PFSK-1 (cell line): Measurements from ENCODE around the gene CD3E.

Source experiments
- POLR2AphosphoS5 ChIP-seq: IDR thresholded peaks from 2 replicates; pipeline ENCODE4 v1.6.1; 2012; ENCODE audit warnings: low read depth, mild to moderate bottlenecking, control low read depth, low read length, moderate library complexity
- REST ChIP-seq, 2 experiments: IDR thresholded peaks; 2 replicates each; pipeline versions ENCODE4 v1.6.1 to v1.8.0; 2011 to 2012; ENCODE audit warnings: low read depth in 2 of 2, low read length in 2 of 2, control low read depth in 1 of 2, inconsistent platforms in 1 of 2, mild to moderate bottlenecking in 1 of 2, moderate library complexity in 1 of 2; ENCODE audit not compliant: insufficient read depth in 1 of 2
- SIN3A ChIP-seq: IDR thresholded peaks from 2 replicates; pipeline ENCODE4 v1.6.1; 2012; ENCODE audit warnings: mild to moderate bottlenecking, low read length, moderate library complexity, borderline replicate concordance; ENCODE audit not compliant: insufficient read depth

DNA sequence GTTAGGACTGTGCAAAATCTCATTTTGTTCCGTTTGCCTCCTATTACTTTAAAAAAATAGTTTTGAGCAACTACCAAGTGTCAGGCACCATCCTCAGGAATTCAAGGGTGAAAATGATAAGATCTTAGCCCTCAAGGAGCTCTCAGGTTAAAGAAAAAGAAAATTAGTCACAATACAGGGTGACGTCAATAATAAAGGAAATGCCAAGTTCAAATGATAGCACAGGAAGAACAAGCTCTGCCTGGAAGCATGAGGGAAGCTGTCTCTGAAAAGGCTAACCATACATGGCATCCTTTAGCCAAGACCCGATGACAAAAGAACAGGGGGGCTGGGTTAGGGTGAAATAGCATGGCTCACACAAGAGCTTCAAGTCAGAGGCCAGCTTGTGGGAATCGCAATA, 29.4 kb upstream of the CD3E start:
- no peak for TF ChIP-seq POLR2AphosphoS5
- no peak for TF ChIP-seq SIN3A
- TF ChIP-seq REST (IDR thresholded peaks at IDR 0.05; ENCODE audit: insufficient read depth in 1 of 2, low read depth in 2 of 2, low read length in 2 of 2): no peak
